GM12891 (cell line): Measurements from ENCODE around the gene TMEM270.

Experiments
- POLR2A ChIP-seq: IDR thresholded peaks from 2 replicates; pipeline ENCODE4 v1.6.1; 2011; ENCODE audit warnings: low read depth, low read length, control low read depth
- POLR2AphosphoS5 ChIP-seq: IDR thresholded peaks from 2 replicates; pipeline ENCODE4 v1.6.1; 2011; ENCODE audit warnings: low read depth, low read length, control low read depth
- TAF1 ChIP-seq: IDR thresholded peaks from 2 replicates; pipeline ENCODE4 v1.6.1; 2011; ENCODE audit warnings: low read depth, low read length, control low read depth

GRCh38 chr7:73891178-73891885 is 30.4 kb downstream of the TMEM270 start:
- TF ChIP-seq POLR2AphosphoS5: no peak
- no peak for TF ChIP-seq TAF1
- TF ChIP-seq POLR2A: no peak
